Left ventricle myocardium superior (tissue), 1 donor: ENCODE data around the gene OR11H6. TPM values are rescaled to one million over a fixed set of nuclear protein-coding genes. Genes with fewer than 3 reads are reported as not detected.
"Not testable (repeated sequence)": the region's sequence is repeated elsewhere in the genome, so short reads cannot be mapped to it uniquely, and the experiment has no call there.

Experiments
- ATAC-seq: fragments of 200-7000 bp; cut with Tn5 transposase; one replicate; pipeline ENCODE4 v1.9.1; 2020; ENCODE audit warnings: mild to moderate bottlenecking, moderate library complexity
- DNase-seq: peaks from one replicate; pipeline ENCODE4 v3.0.0-alpha.2; 2020
- intact Hi-C: fragments of 100-400 bp; cut with micrococcal nuclease; formaldehyde crosslinking; loops from one replicate; pipeline ENCODE4 v1.11.0; 2022
- long read RNA-seq: library from polyadenylated mRNA; unstranded; transcript quantifications from one replicate; pipeline ENCODE4 v2.0.0, GENCODE V29; 2021
- total RNA-seq: library from RNA; stranded (reverse); fragmentation: NEBNext Ultra II Directional; extraction: Animal tissue kit (Norgen Biotek cat#: 25700); gene quantifications from one replicate; pipeline ENCODE4 v1.2.1, GENCODE V29; 2021
- donor health status: DM: no; HTN: yes; CAD: no; lungs with severe emphysema.

Gene OR11H6, protein sequence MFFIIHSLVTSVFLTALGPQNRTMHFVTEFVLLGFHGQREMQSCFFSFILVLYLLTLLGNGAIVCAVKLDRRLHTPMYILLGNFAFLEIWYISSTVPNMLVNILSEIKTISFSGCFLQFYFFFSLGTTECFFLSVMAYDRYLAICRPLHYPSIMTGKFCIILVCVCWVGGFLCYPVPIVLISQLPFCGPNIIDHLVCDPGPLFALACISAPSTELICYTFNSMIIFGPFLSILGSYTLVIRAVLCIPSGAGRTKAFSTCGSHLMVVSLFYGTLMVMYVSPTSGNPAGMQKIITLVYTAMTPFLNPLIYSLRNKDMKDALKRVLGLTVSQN
- not detected for total RNA-seq
- long read RNA-seq = 0 reads

DNA sequence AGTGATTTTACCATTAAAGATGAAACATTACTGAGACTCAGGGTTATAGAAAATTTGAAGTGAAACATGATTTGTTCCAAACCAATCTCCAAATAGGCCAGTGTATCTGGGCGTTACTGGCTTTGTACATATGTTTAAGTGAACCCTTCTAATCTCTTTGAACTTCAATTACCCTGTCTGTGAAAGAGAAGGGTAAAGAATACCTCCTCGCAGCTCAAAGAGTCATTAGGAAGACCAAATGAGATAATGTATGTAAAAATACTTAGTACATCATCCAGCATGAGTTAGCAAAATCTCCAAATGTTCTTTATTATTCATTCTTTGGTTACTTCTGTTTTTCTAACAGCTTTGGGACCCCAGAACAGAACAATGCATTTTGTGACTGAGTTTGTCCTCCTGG lies at the start of gene OR11H6:
OR11H6 (plus strand) TSS at position 301 of the 400 bp plus-strand sequence; CDS start at position 301, 0 bp downstream.
- no peak for ATAC-seq
- DNase-seq = no peak
- intact Hi-C loops = no loop called here

DNA sequence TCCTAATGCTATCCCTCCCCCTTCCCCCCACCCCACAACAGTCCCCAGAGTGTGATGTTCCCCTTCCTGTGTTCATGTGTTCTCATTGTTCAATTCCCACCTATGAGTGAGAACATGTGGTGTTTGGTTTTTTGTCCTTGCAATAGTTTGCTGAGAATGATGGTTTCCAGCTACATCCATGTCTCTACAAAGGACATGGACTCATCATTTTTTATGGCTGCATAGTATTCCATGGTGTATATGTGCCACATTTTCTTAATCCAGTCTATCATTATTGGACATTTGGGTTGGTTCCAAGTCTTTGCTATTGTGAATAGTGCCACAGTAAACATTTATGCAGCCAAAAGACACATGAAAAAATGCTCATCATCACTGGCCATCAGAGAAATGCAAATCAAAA lies 49.3 kb upstream of the OR11H6 start:
- DNase-seq, intact Hi-C loops, ATAC-seq: not testable (repeated sequence)

DNA sequence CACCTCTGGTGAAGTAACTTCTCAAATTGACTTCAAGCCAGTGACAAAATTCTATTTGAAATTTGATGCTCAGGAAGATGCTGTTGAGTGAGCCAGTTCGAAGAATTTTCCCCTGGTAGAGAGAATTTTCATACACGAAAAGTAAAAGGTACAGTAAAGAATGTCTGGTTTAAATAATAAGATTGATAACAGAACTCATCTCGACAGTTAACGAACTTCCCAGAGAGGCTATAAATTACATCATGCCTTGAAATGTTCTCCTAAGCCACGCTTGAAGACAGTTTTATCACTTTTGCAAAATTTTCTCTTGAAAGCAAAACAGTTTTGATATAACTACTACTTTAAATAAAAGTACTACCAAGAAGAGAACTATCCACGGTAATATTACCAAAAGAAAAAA lies 47.2 kb upstream of the OR11H6 start:
- intact Hi-C loops = no loop called here
- DNase-seq (no peak), ATAC-seq (no peak)

GRCh38 chr14:20177433-20177974 lies 46.0 kb upstream of the OR11H6 start:
- DNase-seq (no peak), ATAC-seq (no peak)
- intact Hi-C loops = no loop called here

GRCh38 chr14:20179218-20179617 lies 44.3 kb upstream of the OR11H6 start:
- ATAC-seq (peak; percentile 71), DNase-seq (peak; percentile 29)
- intact Hi-C loops = no loop called here

DNA sequence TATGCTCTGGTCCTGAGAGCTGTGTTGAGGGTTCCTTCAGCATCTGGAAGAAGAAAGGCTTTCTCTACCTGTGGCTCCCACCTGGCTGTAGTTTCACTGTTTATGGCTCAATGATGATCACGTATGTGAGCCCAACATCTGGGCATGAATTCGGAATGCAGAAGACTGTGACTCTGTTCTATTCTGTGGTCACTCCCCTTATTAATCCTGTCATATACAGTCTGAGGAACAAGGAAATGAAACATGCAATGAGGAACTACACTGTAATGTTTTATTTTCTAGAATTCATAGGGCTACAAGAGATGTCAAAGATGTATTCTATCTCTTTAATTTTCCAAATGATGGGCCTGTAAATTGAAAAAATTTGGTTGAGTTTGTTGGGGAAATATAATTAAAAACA lies 43.6 kb upstream of the OR11H6 start:
- intact Hi-C loops = no loop called here
- peak; percentile 74 for ATAC-seq
- DNase-seq = no peak

- ATAC-seq = peak; percentile 18
- intact Hi-C loops = no loop called here
Measured at GRCh38 chr14:20180486-20180885, 43.0 kb upstream of the OR11H6 start.

GRCh38 chr14:20184181-20184580 lies 39.3 kb upstream of the OR11H6 start:
- no peak for DNase-seq
- no peak for ATAC-seq
- intact Hi-C loops = no loop called here

More at GRCh38 chr14:20180486-20180885, 43.0 kb upstream of the OR11H6 start:
- no peak for DNase-seq

GRCh38 chr14:20190596-20190995 lies 32.9 kb upstream of the OR11H6 start, which contains the start of gene OR11G2:
TSS of gene OR11G2 (plus strand) at chr14:20190896. CDS start at chr14:20197438, 6,542 bp downstream.
- intact Hi-C loops = no loop called here
- no peak for DNase-seq
- no peak for ATAC-seq

GRCh38 chr14:20191396-20191795 lies 32.1 kb upstream of the OR11H6 start:
- ATAC-seq = no peak
- intact Hi-C loops = no loop called here
- no peak for DNase-seq

DNA sequence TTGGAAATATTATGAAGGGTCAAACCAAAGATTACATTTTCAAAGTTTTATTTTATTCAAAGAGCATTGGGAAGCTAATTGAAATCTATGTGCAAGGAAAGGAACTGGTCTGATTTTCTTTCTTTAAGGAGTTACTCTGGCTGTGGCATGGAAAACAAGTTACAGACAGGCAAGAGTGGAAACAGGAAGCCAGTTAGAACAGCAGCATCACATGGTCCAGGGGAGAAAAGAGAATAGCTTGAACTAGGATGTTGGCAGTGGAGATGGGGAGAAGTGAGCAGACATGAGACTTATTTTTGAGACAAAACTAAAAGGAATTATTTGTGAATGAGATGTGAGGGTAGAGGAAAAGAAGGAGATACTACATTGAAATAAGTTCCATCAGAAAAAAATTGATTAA lies 29.4 kb upstream of the OR11H6 start:
- ATAC-seq = no peak

GRCh38 chr14:20195170-20195569 lies 28.3 kb upstream of the OR11H6 start:
- ATAC-seq, DNase-seq, intact Hi-C loops: not testable (repeated sequence)

More for the DNA sequence above, 29.4 kb upstream of the OR11H6 start:
- DNase-seq = no peak
- intact Hi-C loops = no loop called here

DNA sequence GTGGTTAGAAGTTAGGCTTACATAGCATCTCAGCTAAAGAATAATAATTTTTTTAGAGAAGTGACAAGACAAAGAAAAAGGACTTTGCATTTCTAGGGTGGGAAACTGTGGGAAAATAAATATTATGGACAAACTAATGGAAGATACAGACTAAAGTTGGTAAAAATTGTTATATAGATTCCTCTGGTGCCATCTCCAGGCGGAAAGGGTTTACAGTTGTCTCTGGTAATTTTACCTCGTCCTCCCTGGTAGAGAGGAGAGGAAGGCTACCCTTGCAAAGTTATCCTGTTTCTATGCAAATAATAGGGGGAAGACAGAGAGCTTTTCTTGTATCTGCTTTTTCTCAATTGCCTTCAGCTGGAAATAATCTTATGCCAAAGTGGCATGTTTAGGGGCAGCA lies 27.6 kb upstream of the OR11H6 start:
- intact Hi-C loops = no loop called here
- DNase-seq (no peak), ATAC-seq (no peak)

DNA sequence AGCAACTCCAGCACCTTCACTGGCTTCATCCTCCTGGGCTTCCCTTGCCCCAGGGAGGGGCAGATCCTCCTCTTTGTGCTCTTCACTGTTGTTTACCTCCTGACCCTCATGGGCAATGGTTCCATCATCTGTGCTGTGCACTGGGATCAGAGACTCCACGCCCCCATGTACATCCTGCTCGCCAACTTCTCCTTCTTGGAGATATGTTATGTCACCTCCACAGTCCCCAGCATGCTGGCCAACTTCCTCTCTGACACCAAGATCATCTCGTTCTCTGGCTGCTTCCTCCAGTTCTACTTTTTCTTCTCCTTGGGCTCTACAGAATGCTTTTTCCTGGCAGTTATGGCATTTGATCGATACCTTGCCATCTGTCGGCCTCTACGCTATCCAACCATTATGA lies 26.1 kb upstream of the OR11H6 start:
- ATAC-seq (no peak), DNase-seq (no peak)

DNA sequence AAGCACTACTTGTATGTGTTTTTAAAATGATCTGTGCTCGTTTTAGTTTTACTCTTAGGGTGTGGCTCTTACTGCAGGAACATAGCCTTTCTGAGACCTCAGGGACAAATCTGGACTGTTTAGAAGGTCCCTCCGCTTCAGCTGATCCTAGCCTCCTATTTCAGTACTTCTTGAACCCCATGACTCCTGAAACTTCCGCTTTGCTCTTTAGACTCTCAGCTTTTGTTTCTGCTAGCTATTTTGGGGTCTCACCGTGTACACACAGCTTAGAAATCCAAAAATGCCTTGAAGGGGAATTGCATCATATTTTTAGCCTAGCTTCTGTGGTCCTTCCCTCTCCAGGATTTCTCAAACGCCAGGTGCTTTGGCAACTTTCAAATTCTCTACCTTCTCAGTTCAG lies 24.5 kb upstream of the OR11H6 start:
- intact Hi-C loops = no loop called here
- ATAC-seq (no peak), DNase-seq (no peak)

More for the DNA sequence above, 26.1 kb upstream of the OR11H6 start:
- intact Hi-C loops = no loop called here

DNA sequence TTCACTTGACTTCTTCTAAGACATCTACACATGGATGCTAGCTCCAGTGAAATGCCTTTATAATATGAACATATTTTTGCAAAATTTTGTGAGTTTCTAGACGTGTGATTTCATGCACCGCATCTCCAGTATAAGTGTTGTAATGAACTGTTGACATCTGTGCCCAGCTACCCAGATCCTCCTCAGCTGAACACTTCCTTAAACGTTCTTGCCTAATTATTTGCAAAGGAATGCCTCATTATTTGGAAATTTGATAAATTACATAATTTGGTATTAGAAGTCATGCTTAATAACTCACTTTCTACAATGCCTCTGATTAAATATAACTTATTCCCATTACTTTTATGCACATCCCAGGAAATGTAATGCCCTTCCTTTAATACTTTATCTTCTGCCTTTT lies 18.8 kb upstream of the OR11H6 start:
- ATAC-seq (no peak), DNase-seq (no peak)
- intact Hi-C loops = no loop called here

GRCh38 chr14:20209595-20209994 lies 13.9 kb upstream of the OR11H6 start:
- intact Hi-C loops = no loop called here
- ATAC-seq (no peak), DNase-seq (no peak)

DNA sequence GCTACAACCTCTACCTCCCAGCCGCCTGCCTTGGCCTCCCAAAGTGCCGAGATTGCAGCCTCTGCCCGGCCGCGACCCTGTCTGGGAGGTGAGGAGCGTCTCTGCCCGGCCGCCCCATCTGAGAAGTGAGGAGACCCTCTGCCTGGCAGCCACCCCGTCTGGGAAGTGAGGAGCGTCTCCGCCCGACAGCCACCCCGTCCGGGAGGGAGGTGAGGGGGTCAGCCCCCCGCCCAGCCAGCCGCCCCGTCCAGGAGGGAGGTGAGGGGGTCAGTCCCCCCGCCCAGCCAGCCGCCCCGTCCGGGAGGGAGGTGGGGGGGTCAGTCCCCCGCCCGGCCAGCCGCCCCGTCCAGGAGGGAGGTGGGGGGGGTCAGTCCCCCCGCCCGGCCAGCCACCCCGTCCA lies 11.1 kb upstream of the OR11H6 start:
- intact Hi-C loops, DNase-seq: not testable (repeated sequence)

GRCh38 chr14:20215196-20215595 lies 8.3 kb upstream of the OR11H6 start:
- intact Hi-C loops = no loop called here
- ATAC-seq (no peak), DNase-seq (no peak)

More for the DNA sequence above, 11.1 kb upstream of the OR11H6 start:
- not testable (repeated sequence) for ATAC-seq

- intact Hi-C loops = no loop called here
- no peak for DNase-seq
- ATAC-seq = no peak
Measured at GRCh38 chr14:20219033-20219432, 4.5 kb upstream of the OR11H6 start.

DNA sequence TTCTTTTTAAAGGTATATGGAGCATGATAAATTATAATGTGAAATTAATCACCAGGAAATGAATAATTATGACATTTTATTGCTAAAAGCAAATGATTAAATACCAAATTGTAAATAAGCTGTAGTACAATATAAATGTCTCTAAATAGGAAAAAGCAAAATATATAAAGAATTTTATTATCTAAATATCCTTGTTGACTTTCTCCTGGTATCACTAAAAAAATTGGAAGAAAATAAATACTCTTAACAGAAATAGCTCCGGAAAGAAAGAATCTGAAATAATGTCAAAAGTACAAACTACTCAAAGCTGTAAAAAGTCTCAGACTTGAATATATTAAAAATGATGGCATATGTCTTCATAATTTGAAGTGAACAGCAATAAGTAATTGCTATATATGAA lies 5.2 kb downstream of the OR11H6 start, which contains the start of gene OR11H7:
OR11H7 (plus strand) TSS at position 301 of the 400 bp plus-strand sequence.
- no peak for ATAC-seq
- no peak for DNase-seq
- intact Hi-C loops = no loop called here
